Activated CD4-positive, alpha-beta T cell treated with anti-CD3 and anti-CD28 coated beads for 1 hour (primary cell): Measurements from ENCODE around the gene NDUFA11.

Experiments used
- DNase-seq: peaks from one replicate; pipeline ENCODE4 v3.0.0-alpha.2; 2020

The NDUFA11 gene

DNA sequence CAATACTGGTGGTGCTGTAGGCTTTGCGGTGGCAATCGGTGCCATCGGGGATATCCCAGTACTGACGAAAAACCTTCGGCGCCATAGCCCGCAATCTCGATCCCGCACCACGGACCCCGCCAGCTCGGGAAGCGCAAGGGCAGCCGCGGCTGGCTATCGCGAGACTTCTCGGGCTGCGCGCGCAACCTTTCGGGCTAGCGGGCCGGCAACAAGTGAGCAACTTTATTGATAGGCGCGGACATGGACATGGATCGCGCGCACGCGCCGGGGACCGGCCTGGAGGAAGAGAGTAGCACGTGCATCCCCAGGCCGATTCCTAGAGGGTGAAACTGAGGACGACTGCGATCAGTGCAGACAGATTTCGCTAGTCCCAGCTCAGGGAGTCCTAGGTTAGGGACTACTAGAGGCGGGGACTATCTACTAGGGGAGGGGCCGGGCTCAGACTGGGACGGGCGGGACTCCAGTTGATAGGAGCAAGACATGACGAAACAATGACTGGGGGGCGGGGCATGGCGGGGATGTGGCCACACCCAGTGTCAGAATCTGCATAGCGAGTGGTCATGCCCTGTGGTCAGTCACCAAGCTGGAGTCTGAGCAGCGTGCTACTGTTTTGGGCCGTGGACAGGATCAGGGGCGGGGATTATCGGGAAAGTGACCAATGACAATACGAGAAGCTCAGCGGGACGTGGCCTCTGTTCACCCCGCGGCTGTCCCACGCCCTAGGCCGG is at the start of gene NDUFA11:
NDUFA11 (minus strand) TSS at position 167 of the 728 bp plus-strand sequence; CDS start at position 85, 82 bp downstream.
- peak; percentile 94 for DNase-seq

DNA sequence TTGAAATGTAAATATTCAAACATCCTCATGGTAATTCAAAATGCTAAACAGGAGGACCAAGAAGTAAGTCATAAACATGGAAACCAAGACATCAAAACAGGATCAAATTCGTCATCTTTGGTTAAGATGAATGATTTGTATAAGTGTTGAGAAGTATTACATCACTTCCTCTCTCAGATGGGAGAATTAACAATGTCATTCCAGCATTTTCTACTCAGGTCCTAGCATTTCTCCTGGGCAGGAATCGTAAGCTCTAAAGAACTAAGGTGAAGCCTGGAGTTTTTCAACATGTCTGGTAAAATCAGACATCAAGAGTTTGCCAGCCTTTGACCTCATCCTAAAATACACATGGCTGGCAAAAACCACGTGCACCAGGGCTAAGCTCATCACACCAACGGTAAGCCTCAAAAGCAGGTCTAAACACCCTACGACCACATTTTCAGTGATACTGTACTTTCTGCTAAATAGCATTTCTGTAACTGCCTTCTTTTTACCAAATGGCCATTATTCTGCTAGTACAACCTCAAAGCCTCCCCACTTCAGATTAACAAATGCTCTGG is 49.5 kb upstream of the NDUFA11 start:
- no peak for DNase-seq

DNA sequence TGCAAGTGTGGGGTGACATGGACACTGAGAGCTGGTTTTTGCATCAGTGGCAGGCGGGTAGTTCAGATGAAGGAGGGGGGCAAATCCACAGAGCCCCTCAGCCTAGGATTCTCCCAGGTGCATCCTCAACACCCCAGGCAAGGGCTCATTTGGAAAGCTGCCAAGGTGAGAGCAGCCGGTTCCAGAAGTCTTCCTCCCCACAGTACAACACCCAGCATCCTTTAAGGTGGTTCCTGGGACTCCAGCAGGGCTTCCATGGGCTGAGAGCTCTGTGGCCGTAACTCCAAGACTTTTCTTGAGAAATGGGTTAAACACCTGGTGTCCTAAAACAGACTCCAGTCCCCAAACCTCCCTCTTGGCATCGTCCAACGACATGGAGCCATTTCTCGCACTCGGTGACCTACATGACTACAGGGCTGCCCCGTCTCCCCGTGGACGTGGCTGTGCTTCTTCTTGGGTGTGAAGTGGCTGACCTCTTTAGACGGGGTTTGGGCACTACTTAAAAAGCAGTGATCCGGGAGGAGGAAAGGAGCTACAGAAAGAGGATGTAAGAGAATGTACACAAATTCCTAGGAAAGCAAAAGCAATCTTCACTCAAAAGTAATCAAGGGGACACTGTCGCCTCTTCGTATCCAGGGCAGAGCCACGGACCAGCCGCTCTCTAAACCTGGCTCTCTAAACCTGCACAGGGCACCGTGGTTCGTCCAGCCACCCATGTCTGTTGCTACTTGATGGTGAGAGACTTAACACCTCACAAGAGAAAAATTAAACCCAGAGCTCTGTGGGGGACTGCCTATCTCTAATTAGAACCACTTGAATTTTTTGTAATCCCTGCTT is 48.8 kb upstream of the NDUFA11 start:
- no peak for DNase-seq

DNA sequence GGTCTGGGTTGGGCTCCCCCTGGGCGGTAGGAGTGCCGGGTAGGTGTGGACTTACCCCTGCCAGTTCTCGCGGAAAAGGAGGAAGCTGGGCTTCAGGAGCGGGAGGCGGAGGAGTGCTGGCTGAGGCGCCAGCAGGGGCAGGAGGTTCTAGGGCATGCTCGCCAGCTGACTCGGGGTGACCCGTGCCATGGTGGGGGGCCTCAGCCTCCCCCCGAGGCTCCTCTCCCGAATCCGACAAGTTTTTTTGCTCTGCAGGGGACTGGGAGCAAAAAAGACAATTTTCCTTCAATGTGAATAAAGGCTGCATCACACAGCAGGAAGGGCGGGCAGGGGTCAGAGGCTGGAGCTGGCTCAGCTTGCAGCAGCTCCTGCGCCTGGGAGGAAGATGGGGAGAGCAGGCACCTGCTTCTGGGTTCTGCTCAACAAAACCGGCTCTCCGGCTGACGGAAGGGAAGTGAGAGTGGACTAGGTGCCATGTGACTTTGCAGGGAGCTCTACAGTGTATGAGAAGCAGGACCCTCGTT is 47.8 kb upstream of the NDUFA11 start:
- no peak for DNase-seq

DNA sequence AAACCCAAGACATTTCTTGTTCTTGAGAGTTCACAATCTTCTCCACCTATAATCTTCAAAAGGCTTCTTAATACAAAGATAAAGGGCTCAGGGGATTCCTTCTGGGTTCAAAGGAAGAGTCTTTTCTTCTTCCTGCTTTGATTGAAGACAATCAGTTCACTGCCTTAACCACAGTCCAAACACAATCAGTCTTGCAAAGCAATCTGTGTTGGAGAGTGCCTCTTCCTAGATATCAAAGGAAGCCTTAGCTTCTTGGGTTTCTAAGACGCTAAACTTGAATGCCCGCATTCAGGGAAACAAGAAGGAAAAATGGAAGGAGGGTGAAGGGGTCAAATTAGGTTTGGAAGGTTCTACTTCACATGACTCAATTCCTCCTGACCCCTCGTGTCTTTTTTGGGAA is 47.2 kb upstream of the NDUFA11 start:
- no peak for DNase-seq

DNA sequence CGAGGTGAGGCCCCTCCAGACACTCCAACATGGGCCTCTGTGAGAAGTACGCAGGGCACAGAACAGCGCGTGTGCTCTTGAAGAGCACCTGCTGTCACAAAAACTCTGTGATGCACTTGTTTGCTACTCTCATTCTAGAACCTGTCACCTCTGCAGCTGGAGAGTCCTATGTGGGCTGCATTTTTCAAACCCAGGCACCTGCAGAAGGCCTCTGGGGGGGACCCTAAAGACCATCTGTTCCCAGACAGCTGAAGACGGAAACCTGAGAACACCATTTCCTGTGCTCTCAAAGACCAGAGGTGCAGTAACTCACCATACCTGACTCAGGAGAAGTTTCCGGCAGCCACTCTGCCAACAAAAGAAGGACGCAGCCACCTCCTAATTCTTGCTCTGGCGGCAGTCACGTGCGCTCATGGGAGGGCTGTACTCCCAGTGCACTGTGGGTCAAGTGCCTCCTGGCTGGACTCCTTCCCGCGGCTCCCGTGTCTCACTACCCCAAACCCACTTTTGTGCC is 46.3 kb upstream of the NDUFA11 start:
- DNase-seq, result peak; percentile 19

DNA sequence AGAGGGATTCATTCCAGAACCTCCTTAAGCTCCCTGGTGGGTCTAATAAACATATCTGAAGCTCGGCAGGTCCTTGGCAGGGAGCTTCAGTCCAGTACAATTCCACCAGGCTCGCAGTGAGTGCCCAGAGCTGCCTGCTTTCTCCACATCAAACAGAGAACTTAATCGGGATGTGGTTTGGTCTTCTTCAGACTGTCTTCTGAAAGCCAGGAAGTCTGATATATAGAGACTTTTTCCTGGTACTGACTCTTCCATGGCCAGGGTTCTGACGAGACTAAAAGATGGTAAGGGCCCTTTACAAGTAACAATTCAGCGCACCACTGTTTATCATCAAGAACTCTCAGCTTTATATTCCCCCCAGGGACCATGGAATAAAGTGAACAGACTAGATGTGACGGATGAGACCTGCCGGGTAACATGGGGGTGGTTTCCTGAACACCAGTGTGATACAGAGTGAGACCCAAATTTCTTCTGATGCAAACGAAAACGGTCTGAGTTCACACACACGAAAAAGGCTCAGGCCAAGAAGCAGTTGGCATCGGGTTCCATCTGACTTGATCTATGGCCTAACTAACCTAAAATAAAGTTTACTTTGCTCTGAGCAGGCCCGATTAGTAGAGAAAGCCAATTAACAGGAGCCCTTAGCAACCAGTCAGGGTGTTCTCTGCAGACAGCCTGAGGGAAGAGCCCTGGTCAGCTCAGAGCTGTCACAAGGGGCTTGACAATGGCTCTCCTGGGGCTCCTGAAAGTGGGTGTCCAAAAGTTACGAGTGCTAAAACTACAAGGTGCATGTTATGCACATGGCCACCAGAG is 45.4 kb upstream of the NDUFA11 start:
- no peak for DNase-seq

DNA sequence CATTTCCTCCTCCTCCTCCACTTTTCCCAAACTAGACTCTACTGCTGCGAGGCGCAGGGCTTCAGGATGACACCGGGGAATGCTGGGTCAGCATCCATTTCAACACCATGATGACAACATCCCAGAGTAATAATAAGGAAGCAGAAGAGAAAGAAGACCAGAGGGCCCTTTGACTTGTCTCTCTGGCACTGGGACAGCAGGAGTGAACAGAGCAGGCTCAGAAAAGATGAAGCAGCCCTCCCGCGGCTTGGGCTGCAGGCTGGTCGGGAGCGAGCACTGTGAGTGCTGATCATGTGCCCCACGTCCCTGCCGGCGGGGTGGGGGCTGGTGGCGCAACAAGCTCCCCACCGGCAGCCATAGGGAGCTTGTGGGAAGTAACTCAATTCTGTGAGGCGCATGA is 43.8 kb upstream of the NDUFA11 start:
- no peak for DNase-seq

DNA sequence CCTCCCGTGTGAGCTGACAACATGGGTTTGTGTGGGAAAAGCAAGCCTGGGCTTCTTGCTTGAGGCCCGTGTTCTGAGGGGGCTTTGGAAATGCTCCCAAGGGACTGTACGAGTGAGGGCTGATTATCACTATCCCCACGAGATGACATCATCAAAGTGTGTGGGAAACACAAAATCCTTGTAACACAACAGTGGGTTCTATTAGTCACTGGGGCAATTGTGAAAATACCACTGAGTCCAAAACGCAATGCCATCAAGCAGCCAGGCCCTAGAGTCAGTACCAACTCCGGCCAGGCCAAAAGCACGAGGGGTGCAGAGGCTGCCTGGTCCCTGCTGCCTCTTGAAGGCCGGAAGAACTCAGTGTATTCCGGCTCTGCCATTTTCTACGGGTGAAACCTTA is 40.0 kb upstream of the NDUFA11 start:
- no peak for DNase-seq

DNA sequence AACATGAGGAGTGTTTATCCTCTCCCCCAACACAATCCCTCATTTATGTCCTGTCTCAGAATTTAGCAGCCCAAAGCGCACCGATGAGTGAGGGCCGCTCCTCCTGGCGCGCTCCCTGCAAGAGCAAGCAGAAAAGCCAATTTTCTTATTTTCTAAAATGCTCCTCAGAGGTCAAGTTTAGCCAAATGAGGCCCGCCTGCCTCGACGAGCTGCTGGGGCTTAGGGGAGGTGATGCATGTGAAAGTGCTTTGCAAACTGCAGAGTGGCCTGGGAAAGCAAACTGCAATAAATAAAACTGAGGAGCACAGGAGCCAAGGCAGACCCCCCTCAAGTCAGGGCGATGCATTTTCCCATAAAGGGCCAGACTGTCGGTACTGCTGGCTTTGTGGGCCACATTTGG is 39.5 kb upstream of the NDUFA11 start:
- DNase-seq, result no peak

DNA sequence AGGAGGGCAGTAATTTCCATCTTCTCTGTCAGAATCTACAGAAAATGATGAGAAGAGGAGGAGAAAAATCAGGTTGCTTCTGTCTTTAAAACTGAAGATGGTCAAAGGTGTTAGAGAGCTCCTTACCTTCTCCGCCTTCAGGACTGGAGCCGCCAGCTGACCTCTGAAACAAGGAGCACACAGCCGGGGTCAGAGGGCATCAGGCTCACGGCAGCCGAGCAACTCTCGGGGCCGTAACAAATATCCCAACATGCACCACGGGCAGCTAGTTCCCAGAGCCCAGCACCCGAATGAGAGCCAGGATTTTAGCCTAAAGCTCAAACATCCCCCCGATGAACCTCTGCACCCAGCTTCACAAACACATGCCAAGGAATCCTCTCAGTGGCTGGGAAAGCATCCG is 38.1 kb upstream of the NDUFA11 start:
- DNase-seq, result no peak

DNA sequence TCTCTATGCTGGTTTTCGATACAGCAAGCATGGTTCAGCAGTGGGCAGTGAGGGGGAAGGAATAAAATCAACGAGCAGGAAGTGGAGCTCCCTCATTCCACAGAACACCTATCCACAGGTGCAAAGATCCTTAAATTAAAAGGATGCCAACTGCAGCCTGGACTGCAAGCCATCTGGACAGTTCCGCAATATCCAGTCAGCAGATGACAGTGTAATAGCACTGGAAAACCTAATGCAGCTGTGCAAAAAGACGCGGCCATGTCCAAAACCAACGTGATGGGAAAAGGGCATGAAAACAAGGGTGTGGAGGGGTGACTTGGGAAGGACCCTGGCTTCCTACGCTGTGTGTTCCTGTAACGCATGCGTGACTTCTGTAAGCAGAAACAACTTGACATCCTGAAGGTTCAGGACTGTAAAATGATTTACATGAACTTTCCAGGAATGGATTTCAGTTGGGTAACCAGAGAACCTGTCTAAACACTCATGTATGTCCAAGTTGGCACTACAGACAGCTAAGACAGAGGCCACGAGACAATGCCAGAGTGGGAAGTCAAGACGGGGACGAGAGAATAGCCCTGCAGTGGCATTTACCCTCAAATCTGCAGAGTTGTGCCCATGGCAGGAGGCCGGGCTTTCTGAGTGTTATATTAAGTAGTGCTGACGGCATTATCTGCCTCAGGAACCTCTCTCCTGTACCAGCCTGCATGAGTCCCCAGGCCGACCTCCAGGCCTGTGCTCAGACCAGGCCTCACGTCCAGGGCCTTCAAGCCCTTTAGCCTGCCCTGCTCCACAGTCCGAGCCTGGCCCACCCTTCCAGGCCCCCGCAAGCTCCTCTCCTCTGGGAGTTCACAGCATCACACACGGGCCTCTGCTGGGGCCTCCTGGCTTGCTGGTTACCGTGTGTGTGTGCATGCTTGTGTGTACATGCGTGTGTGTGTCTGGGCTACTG is 36.9 kb upstream of the NDUFA11 start:
- DNase-seq, result no peak

DNA sequence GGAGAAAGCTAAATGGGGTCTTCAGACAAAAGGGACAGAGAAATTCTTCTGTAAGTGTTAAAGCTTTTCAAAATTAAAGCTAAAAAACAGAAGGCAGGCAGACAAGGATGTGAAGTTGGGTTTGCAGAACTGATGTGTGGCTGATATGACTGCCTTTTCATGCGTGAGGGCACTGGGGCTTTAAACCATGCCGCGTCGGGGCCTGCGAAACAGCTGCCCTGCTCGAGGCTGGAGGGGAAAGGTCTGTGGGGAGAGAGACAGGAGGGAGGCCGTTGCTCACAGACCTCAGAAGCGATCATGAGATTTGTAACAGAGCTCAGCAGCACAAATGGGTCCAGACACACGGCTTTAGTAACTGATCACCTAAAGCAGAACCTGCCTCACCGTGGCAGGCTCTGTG is 34.0 kb upstream of the NDUFA11 start:
- DNase-seq, result no peak

DNA sequence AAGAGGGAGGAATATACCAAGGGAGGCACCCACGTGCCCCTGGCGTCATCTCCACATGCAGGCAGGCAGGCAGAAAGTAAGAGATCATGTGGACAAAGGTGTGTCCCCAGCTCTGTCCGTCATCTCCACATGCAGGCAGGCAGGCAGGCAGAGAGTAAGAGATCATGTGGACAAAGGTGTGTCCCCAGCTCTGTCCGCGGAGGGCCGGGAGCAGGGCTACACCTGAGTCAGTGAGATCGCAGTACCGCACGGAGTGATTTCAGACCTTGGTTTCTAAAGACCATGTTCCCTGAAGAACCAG is 32.7 kb upstream of the NDUFA11 start:
- no peak for DNase-seq

DNA sequence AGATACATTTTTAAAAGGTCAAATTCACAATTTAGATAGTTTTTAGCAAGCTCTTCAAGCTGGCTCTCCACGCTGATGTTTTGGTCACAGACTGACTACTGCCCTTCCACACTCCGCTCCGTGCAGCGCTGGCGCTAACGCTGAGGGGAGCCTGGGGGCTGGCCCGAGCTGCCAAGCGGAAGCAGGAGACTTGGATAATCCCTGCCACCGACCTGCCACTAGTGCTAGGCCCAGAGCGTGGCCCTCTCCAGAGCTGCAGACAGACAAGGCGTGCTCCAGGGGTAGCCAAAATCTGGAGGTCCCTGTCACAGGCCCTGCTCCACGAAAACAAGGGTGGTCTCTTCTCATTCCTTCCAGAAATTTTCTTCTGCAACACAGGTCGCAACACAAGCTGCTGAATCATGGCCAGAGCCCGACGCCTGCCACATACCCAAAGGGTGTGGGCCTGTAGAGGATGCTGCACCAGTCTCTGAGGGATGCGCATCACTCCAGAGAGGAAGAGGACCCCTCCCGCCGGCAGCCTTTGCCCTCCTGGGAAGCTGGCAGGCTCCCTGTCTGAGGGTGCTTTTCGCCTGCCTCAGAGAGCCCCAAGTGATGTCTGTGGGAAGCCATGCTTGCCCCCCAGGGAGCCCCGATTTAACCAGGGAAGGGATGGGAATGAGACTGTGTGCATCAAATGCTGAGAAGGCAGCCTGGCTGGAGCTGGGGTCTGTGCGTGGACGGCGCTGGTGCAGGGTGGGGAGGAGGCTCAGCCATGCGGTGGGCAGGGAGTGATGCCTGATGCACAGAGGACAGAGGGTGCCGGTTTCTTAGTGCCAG is 32.1 kb upstream of the NDUFA11 start:
- DNase-seq, result no peak

DNA sequence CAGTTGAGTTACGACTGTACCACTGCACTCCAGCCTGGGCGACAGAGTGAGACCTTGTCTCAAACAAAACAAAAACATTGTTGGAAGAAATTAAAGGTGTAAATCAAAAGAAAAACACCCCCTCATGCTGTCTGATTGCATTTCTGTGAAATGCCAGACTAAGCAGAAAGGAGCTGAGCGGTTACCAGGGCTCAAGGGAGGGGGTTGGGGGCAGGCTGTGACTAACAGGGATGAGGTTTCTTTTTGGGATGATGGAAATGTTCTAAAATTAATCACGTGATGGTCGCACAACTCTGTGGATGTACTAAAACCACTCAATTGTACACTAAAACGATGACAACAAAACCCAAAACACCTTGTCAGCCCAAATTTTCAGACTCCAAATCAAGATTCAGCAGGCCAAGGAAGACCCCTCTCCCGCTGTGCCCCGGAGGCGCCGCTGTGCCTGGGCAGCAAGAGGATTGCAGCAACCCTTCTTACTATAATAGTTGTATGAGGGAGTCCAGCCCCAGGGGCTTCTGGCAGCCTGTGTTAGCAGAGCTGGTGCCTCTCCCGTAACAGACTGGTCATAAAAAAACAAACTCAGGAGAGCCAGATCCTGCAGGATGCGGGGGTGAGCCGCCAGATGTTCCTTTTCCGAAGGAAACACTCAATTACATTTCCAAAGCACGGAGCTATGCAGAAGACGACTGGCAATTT is 31.3 kb upstream of the NDUFA11 start:
- DNase-seq, result no peak

DNA sequence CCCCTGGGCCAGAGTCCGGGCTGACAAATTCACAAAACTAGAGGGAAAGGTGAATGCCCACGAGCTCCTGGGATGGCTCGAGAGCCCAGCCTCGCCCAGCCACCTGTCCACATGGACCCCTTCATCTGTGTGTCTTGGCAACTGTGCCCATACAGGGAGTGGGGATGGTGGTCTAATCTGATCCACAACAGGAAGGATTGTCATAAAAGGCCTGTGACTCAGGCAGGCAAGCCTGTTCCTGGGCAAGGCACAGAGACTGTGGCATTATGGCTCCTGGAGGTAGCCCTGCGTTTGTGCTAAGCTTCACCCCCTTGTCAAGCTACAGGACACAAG is 30.4 kb upstream of the NDUFA11 start:
- DNase-seq, result no peak

DNA sequence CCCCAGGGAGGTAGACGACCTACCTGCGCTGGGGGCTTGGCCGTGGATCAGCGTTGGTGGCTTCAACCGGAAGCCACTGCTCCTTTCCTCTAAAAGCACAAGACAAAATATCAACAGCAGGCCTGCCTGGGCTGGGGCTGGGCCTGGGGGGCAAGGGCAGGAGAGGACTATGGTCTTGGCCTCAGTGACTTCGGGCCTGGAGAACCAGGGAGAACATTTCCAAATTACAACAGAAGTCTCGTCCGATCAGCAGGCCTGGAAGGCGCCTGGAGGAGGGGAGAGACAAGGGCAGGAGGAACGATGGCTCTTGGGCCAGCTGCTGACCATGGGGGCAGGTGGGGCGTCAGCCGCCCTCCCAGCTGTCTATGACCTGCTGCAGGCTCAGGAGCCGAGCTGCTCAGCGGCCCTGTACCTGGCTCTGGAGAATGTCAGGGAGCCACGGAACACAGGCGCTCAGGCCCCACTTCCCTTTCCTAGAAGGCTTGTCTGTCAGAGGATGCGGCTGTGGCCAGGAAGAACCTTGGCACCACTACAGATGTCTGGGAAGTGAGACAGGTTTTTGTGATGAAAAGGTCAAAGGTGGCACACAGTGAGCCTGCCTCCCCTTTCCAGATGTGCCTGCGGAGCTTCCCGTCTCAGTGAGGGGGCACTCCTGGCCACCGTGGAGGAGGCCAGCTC is 29.9 kb upstream of the NDUFA11 start:
- no peak for DNase-seq

DNA sequence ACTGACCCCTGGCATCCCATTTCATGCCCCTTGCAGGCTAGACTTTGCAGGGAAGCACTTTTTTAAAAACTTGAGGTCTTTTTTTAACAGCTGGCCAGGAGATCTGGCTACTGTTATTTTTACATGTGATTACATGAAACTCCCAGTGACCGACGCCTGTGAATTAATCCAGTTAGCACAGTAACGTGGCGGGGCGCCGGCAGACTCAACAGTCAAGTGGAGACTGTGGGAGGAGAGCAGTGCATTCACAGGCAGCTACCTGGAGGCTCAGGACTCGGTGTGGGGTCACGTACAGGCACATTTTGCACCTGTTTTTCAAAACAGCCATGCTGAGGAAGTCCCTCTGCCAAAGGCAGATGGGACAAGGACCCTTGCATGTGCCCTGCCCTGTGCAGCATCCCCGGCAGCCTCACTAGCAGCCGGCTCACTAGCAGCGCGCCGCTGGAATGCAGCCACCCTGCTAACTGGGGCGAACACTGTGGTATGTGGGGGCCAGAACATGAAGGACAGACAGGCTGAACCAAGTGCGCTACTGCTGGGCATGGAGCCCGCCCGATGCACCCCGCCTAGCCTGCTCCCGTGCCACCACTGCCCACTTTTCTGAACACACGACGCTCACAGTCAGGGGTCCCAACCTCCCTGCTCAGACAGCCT is 29.1 kb upstream of the NDUFA11 start:
- DNase-seq, result no peak
